Thymus (tissue), 11 donors: Measurements from ENCODE around the gene LGR5. TPM values are rescaled to one million over a fixed set of nuclear protein-coding genes. Genes with fewer than 3 reads are reported as not detected.

Experiments used
- DNase-seq, 9 donors: peaks; one replicate each; pipeline ENCODE4 v3.0.0-alpha.2; 2013; ENCODE audit warnings: low spot score in 9 of 9, low read depth in 6 of 9, missing footprints in 1 of 9
- H3K27ac ChIP-seq, 2 donors: one replicate each; pipeline ENCODE4 v1.5.1; 2013; ENCODE audit warnings: control low read depth in 1 of 2, low read depth in 1 of 2, low read length in 1 of 2, mild to moderate bottlenecking in 1 of 2, moderate library complexity in 1 of 2
- H3K27me3 ChIP-seq, 2 donors: one replicate each; pipeline ENCODE4 v1.5.1; 2013; ENCODE audit warnings: low read length in 1 of 2; ENCODE audit not compliant: control insufficient read depth in 2 of 2, insufficient read depth in 1 of 2
- H3K36me3 ChIP-seq, 2 donors: one replicate each; pipeline ENCODE4 v1.5.1; 2013; ENCODE audit warnings: low read length in 1 of 2, mild to moderate bottlenecking in 1 of 2, moderate library complexity in 1 of 2; ENCODE audit not compliant: control insufficient read depth in 2 of 2, insufficient read depth in 2 of 2
- H3K4me1 ChIP-seq, 2 donors: one replicate each; pipeline ENCODE4 v1.5.1; 2013; ENCODE audit warnings: low read length in 2 of 2; ENCODE audit not compliant: control insufficient read depth in 2 of 2, insufficient read depth in 2 of 2
- H3K4me3 ChIP-seq, 2 donors: one replicate each; pipeline ENCODE4 v1.5.1; 2013; ENCODE audit warnings: low read length in 2 of 2, control low read depth in 1 of 2, mild to moderate bottlenecking in 1 of 2
- H3K9me3 ChIP-seq, 2 donors: one replicate each; pipeline ENCODE4 v1.5.1; 2013; ENCODE audit warnings: low read length in 1 of 2, mild to moderate bottlenecking in 1 of 2; ENCODE audit not compliant: control insufficient read depth in 2 of 2, insufficient read depth in 1 of 2
- WGBS: extraction: QIAGEN DNeasy Blood & Tissue Kit; methylation state at CpG from one replicate; pipeline ENCODE4 v1.1.7; 2013; 5-methylcytosine and 5-hydroxymethylcytosine counted together
- polyA plus RNA-seq: library from polyadenylated mRNA; stranded (reverse); fragments of 200-250 nt; gene quantifications from one replicate; pipeline ENCODE4 v1.2.3, GENCODE V29; 2013
- total RNA-seq: library from RNA; stranded (reverse); fragments of 120-200 nt; gene quantifications from one replicate; pipeline ENCODE4 v1.2.4, GENCODE V29; 2013
- donor health status: healthy.

The LGR5 gene
- total and polyA plus RNA-seq, 2 donors, result 0.27 to 0.42 TPM

DNA sequence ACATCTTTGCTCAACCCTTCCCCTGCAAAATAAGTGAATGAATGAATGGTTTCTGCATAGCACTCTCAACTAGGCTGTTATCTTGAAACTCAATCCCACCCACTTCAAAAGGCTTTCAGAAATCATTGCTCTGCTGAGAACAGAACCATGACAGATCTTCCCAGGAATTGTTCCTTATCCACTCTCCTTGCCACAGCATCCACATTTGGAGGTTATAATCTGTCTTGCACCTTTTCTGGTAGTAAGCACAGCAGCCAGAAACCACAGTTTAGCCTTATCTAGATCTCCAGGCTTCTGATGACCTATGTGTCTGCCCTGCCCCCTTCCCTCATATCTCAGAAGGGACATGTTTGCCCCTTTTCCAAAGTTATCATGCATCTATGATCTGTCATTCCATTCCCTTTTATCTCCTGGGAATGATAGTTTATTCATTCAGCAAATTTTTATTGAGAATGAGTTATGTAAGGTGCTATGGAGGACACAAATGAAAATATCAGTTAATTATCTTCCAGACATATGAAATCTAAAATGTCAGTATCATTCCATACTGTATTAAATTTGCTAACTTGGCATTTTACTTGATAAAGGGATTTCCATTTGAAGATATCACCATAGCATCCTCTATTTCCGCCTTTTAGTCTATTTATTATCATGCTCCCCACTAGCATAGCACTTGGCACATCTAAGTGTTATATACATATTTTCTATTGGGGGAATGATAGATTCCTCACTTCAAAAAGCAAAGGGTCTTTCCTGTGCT, 21.4 kb downstream of the LGR5 start:
- H3K27ac ChIP-seq, result no peak overlapping the region
- no peaks in the 10 kb centered on the region for H3K36me3 ChIP-seq
- no peak for DNase-seq
- 95% methylated on average over 1 of the region's 1 CpG for WGBS
- no peak overlapping the region for H3K4me3 ChIP-seq
- no peaks in the 10 kb centered on the region for H3K4me1 ChIP-seq
- no peaks in the 10 kb centered on the region for H3K27me3 ChIP-seq
- H3K9me3 ChIP-seq, result no peaks in the 10 kb centered on the region

DNA sequence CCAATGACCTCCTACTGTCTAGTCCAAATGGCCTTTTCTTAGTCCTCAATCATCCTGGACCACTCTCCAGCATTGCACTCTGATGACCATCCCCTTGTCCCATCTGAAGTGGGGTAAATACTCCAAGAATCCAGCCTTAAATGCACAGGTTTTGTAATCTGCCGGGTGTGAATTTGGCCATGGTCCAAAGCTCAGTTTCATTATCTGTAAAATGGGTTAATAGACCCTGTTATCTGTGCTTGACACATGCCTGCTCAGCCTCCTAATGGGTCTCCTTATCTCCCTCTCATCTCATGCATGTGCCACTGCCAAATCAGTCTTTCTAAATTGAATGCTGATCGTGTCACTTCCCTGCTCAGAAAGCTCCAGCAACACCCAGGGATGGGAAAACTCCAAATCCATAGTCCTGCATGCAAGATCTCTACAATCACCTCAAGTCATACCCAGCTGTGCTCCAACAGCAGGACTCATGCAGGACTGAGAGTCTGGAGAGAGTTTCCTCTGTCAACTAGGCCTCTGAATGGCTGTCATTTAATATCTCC, 22.3 kb downstream of the LGR5 start:
- Histone ChIP-seq H3K36me3 (no peaks in the 10 kb centered on the region), H3K27me3 (no peaks in the 10 kb centered on the region), H3K27ac (no peak overlapping the region), H3K4me1 (no peaks in the 10 kb centered on the region), H3K4me3 (no peak overlapping the region), H3K9me3 (no peaks in the 10 kb centered on the region)
- 93% methylated on average over 2 of the region's 2 CpGs for WGBS
- DNase-seq, result no peak

DNA sequence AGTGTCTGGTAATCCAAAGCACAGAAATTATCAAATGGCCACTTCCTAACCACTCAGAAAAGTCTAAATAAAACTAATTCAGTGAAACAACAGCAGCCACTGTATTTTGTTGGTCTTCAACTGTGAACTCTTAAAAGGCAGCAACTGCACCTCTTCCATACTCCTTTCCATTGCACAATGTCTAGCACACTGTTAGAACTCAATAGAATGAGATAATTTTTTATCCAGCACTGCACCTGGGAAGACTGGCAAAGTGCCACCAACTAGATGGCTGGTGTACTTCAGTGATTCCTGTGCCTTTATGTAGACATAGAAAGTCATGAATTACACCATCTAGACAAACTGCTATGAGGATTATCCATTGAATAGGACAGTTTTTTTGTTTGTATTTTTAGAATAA, 26.2 kb downstream of the LGR5 start:
- no peaks in the 10 kb centered on the region for H3K36me3 ChIP-seq
- H3K4me1 ChIP-seq, result no peaks in the 10 kb centered on the region
- no peaks in the 10 kb centered on the region for H3K27me3 ChIP-seq
- no peaks in the 10 kb centered on the region for H3K9me3 ChIP-seq
- H3K4me3 ChIP-seq, result no peak overlapping the region
- H3K27ac ChIP-seq, result no peak overlapping the region
- no peak for DNase-seq

DNA sequence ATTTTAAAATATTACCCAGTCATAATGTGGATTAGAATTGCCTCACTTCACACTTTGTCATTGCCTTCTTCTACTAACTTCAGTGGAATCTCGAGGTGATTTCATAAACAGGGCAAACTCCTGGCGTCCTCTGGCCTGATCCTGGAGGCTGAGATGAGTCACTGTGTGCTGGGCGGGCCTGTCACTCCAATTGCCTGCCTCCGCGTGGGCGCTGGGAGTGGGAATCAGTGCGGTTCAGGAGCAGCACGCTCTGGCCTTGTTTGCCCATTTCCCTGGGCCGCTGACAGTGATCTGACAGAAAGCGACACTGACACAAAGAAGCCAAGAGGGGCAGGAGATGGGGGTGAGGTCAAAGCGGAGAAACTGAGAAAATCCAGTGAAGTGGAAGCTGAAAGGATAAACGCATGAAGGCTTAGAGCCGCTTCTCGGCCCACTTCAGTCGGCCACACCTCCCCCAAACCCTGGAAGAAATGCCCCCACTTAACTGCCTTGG, 29.7 kb downstream of the LGR5 start:
- DNase-seq, result no peak
- no peak overlapping the region for H3K4me3 ChIP-seq
- H3K27me3 ChIP-seq, result no peaks in the 10 kb centered on the region
- 90% methylated on average over 15 of the region's 15 CpGs for WGBS
- H3K9me3 ChIP-seq, result no peaks in the 10 kb centered on the region
- H3K36me3 ChIP-seq, result no peaks in the 10 kb centered on the region
- H3K27ac ChIP-seq, result no peak overlapping the region
- H3K4me1 ChIP-seq, result no peaks in the 10 kb centered on the region

DNA sequence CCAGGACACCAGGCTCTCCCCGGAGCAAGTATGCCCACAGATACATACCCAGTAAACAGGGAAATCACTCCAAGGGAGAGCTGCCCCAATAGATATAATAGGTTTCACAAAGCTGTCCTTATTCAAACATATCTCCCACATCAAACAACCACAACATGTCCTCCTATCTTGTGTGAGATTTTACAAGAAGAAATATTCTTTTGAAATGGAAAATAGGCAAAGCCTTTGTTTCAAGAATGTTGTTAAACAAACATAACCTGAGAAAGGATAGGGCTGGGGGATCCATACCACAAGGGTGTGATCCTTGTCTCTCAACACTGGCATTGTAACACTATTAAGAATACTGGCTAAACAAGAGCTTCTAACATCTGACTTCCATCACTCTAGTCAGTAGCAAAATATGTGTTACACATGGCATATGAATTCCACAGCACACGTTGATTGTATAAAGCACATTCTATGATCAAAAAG, 32.9 kb downstream of the LGR5 start:
- no peaks in the 10 kb centered on the region for H3K36me3 ChIP-seq
- no peak overlapping the region for H3K27ac ChIP-seq
- H3K9me3 ChIP-seq, result no peaks in the 10 kb centered on the region
- no peak for DNase-seq
- H3K4me1 ChIP-seq, result no peaks in the 10 kb centered on the region
- WGBS, result 93% methylated on average over 2 of the region's 2 CpGs
- H3K27me3 ChIP-seq, result no peaks in the 10 kb centered on the region
- H3K4me3 ChIP-seq, result no peak overlapping the region

DNA sequence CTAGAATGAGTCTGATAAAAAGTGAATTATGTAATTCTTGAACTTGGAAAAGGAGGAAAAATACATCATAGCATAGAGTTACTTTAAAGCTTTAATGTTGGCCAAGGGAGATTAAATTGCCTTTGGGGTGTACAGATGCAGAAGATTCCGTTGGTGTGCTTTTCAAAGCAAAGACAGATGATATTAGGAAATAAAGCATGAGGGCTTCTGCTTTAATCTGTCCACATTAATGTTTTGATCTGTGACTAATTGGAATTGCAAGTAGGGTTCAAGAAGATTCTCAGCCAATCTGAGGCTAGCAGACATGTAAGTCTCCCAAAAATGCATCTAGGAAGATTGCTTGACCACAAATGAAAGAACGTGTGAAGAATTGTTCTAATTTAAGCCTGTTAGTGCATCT, 35.2 kb downstream of the LGR5 start:
- Histone ChIP-seq H3K9me3 (no peaks in the 10 kb centered on the region), H3K4me1 (no peaks in the 10 kb centered on the region), H3K27me3 (no peaks in the 10 kb centered on the region), H3K36me3 (no peaks in the 10 kb centered on the region), H3K4me3 (no peak overlapping the region), H3K27ac (no peak overlapping the region)
- WGBS, result 93% methylated on average over 2 of the region's 2 CpGs
- no peak for DNase-seq

DNA sequence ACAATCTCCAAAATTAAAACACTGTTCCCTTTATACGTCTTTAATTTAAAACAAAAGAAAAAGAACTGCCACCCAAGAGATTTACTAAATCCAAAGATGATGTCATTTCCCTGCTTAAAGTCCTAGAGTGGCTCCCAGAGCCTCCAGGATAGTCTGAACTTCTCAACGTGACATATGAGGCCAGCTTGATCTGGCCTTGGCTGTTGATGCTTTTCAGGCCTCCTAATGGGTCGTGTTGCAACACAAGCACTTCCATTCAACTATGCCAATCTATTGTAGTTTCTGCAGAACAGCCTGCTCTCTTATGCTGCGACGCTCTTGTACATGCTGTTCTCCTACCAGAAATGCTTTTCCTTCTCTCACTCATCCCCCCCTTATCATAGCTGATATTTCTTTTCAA, 35.7 kb downstream of the LGR5 start:
- Histone ChIP-seq H3K4me1 (no peaks in the 10 kb centered on the region), H3K9me3 (no peaks in the 10 kb centered on the region), H3K27me3 (no peaks in the 10 kb centered on the region), H3K36me3 (no peaks in the 10 kb centered on the region), H3K27ac (no peak overlapping the region), H3K4me3 (no peak overlapping the region)
- DNase-seq, result no peak
- WGBS, result 94% methylated on average over 5 of the region's 5 CpGs

DNA sequence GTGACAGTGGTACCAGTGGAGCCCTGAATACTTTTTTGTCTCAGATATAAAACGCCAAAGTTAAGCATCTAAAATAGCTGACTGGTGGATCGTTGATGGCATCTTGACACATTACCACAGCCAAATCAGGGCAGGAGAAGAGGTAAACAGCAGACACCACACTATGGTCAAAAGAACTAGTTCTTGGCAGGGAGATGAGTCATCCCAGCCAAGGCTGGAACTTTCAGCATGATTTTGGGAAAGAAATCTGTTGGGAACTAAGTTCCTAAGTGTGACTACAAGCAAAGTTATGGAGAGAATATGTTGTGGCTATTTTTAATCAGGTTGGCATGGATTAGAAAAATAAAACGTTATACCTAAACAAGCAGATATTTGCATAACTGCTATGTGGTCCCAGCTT, 36.9 kb downstream of the LGR5 start:
- Histone ChIP-seq H3K27me3 (no peaks in the 10 kb centered on the region), H3K27ac (no peak overlapping the region), H3K4me3 (no peak overlapping the region), H3K9me3 (no peaks in the 10 kb centered on the region), H3K36me3 (no peaks in the 10 kb centered on the region), H3K4me1 (no peaks in the 10 kb centered on the region)
- 95% methylated on average over 3 of the region's 3 CpGs for WGBS
- DNase-seq, result no peak

DNA sequence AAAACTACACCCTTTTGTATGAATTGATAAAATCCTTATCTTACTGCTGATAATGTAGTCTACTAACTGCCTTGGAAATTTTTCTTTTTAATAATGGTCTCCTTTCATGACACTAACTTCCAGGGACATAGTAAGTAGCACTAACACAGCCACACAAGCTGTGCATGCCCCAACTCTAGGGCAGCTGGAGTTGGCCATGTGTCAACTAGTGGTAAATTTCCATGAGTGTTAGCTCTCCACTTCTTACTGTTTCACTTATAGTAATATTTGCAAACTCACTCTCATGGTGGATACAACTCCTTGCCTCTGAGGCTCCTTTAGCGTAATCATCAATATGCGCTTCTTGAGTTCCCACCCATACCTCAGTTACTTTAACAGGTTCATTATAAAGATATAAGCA, 38.0 kb downstream of the LGR5 start:
- no peaks in the 10 kb centered on the region for H3K4me1 ChIP-seq
- no peaks in the 10 kb centered on the region for H3K36me3 ChIP-seq
- no peaks in the 10 kb centered on the region for H3K9me3 ChIP-seq
- DNase-seq, result no peak
- 100% methylated on average over 2 of the region's 2 CpGs for WGBS
- no peak overlapping the region for H3K27ac ChIP-seq
- no peaks in the 10 kb centered on the region for H3K27me3 ChIP-seq
- H3K4me3 ChIP-seq, result no peak overlapping the region
